Endodermal cell (in vitro differentiated cells): ENCODE measurements around the gene CLDN16. TPM values are rescaled to one million over a fixed set of nuclear protein-coding genes. Genes with fewer than 3 reads are reported as not detected.

ENCODE experiments used
- DNase-seq: peaks from one replicate; pipeline ENCODE4 v3.0.0-alpha.2; 2017
- H3K27ac ChIP-seq: 2 replicates; pipeline ENCODE4 v1.5.1; 2013; ENCODE audit warnings: mild to moderate bottlenecking, low read depth, low read length, moderate library complexity
- H3K27me3 ChIP-seq: 2 replicates; pipeline ENCODE4 v1.6.1; 2013; ENCODE audit warnings: mild to moderate bottlenecking, low read length, moderate library complexity; ENCODE audit not compliant: insufficient read depth, control insufficient read depth, poor library complexity, severe bottlenecking
- H3K36me3 ChIP-seq: 2 replicates; pipeline ENCODE4 v1.7.0; 2013; ENCODE audit warnings: mild to moderate bottlenecking, low read length, moderate library complexity; ENCODE audit not compliant: control insufficient read depth, insufficient read depth
- H3K4me1 ChIP-seq: one replicate; pipeline ENCODE4 v1.7.0; 2013; ENCODE audit warnings: low read length; ENCODE audit not compliant: control insufficient read depth, insufficient read depth
- H3K4me3 ChIP-seq: 2 replicates; pipeline ENCODE4 v1.5.1; 2013; ENCODE audit warnings: mild to moderate bottlenecking, low read length, moderate library complexity
- H3K9ac ChIP-seq: 2 replicates; pipeline ENCODE4 v1.6.1; 2013; ENCODE audit warnings: mild to moderate bottlenecking, low read length, moderate library complexity; ENCODE audit not compliant: poor library complexity, severe bottlenecking; ENCODE audit errors: extremely low read depth
- H3K9me3 ChIP-seq: 2 replicates; pipeline ENCODE4 v1.6.1; 2013; ENCODE audit warnings: mild to moderate bottlenecking, low read length, moderate library complexity; ENCODE audit not compliant: control insufficient read depth
- H3K27ac Mint-ChIP-seq: 2 replicates; pipeline ENCODE4 v1.8.0; 2020; ENCODE audit warnings: mixed read lengths
- H3K27me3 Mint-ChIP-seq: 2 replicates; pipeline ENCODE4 v1.8.0; 2021; ENCODE audit warnings: mild to moderate bottlenecking, mixed read lengths; ENCODE audit not compliant: insufficient read depth
- H3K36me3 Mint-ChIP-seq: 2 replicates; pipeline ENCODE4 v1.8.0; 2020; ENCODE audit warnings: low read depth, mixed read lengths
- H3K4me1 Mint-ChIP-seq: 2 replicates; pipeline ENCODE4 v1.8.0; 2020; ENCODE audit warnings: mixed read lengths
- H3K4me3 Mint-ChIP-seq: 2 replicates; pipeline ENCODE4 v1.8.0; 2020; ENCODE audit warnings: mild to moderate bottlenecking, moderate library complexity, mixed read lengths
- H3K9me3 Mint-ChIP-seq: 2 replicates; pipeline ENCODE4 v1.8.0; 2020; ENCODE audit warnings: mild to moderate bottlenecking, mixed read lengths
- WGBS, 2 experiments: methylation state at CpG; one replicate each; pipeline versions ENCODE4 v1.1.5 to v1.1.7; 2013; ENCODE audit warnings: missing lambda C conversion rate in 2 of 2, mixed read lengths in 1 of 2; ENCODE audit not compliant: insufficient coverage in 1 of 2, insufficient read length in 1 of 2; 5-methylcytosine and 5-hydroxymethylcytosine counted together
- total RNA-seq, 2 donors: library from RNA; stranded (reverse); fragmentation: NEBNext Ultra II Directional in 1 of 2; extraction: Animal tissue kit (Norgen Biotek cat#: 25700) in 1 of 2; gene quantifications; 2 replicates in 1 of 2; 3 replicates in 1 of 2; pipeline ENCODE4 v1.2.1, GENCODE V29; 2021
- TF ChIP-seq, protein P1 (sequence below): fragments of 200-600 bp; sonication (generic); conservative IDR thresholded peaks from 2 replicates; pipeline ENCODE4 v1.5.0; 2021; ENCODE audit warnings: antibody characterized with exemption, mild to moderate bottlenecking

CLDN16 gene
- total RNA-seq, 2 donors from 2014 or later: 0.40 to 1.1 TPM

DNA sequence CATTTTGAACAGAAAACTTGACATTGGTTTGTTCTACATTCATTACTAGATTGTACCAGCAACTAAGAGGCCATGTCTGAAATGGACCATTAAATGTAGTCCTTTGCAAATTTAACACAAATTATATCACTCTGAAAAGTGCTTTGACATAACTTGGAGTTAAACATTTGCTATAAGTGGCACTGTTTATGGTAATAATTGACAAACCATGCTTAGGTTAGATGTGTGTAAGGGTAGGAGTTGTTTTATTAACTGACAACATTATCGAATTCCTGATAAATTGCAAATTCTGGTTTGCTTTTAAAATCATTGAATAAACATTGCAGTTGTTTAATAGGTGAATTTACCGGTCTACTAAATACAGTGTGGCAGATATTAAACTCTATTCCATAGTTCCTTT, 67.9 kb downstream of the CLDN16 start:
- no peak overlapping the region for H3K9ac ChIP-seq
- no peaks in the 10 kb centered on the region for H3K27me3 ChIP-seq
- Mint-ChIP-seq H3K9me3 (no peaks in the 10 kb centered on the region), H3K27me3 (peaks cover 3% of the 10 kb centered on the region), H3K4me3 (no peak overlapping the region), H3K4me1 (no peaks in the 10 kb centered on the region), H3K27ac (no peak overlapping the region), H3K36me3 (no peaks in the 10 kb centered on the region)
- DNase-seq: no peak
- H3K9me3 ChIP-seq: no peaks in the 10 kb centered on the region
- H3K36me3 ChIP-seq: no peaks in the 10 kb centered on the region
- WGBS, 2 experiments: 97% methylated on average over 2 of the region's 2 CpGs; no CpG with 5 or more reads in 1 of the 2 experiments
- no peak overlapping the region for H3K27ac ChIP-seq
- H3K4me1 ChIP-seq: no peaks in the 10 kb centered on the region
- no peak overlapping the region for H3K4me3 ChIP-seq
- TF ChIP-seq, protein P1, sequence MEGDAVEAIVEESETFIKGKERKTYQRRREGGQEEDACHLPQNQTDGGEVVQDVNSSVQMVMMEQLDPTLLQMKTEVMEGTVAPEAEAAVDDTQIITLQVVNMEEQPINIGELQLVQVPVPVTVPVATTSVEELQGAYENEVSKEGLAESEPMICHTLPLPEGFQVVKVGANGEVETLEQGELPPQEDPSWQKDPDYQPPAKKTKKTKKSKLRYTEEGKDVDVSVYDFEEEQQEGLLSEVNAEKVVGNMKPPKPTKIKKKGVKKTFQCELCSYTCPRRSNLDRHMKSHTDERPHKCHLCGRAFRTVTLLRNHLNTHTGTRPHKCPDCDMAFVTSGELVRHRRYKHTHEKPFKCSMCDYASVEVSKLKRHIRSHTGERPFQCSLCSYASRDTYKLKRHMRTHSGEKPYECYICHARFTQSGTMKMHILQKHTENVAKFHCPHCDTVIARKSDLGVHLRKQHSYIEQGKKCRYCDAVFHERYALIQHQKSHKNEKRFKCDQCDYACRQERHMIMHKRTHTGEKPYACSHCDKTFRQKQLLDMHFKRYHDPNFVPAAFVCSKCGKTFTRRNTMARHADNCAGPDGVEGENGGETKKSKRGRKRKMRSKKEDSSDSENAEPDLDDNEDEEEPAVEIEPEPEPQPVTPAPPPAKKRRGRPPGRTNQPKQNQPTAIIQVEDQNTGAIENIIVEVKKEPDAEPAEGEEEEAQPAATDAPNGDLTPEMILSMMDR: no peak

DNA sequence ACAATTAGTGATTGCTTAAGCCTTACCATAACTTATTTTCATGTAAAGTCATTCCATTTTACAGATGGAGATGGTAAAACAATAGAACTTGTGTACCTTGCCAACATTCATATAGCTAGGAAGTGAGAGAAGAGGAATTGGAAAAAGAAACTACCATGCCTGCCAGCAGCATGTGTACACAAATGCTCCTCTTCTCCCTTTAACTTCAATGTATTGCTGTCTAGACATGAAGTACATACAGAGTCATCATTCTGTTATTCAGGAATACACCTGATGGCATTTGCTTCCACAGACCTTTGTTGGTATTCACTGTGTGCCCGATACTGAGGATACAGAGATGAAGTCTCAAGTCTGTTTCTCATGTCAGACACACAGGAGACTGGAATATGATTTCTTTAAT, 68.8 kb downstream of the CLDN16 start:
- 98 to 100% methylated on average over 1 of the region's 1 CpG for WGBS, 2 experiments

DNA sequence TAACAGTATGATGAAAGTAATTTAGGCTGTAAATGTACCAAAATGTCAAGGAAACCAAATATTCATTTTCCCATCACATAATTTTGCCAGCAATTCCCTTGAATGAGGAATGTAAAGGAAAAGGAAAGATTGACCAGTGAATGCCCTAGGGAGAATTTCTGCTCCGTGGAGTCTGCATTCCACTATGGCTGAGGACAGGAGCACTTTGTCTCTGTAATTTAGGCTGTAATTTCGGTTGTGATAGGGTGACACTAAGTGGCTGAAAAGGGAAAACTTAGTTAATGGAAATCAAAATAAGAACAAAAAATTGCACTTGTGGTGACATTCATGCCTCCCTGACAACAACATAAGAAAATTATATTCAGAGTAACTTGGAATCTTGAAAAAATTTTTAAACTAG, 70.1 kb downstream of the CLDN16 start:
- Histone ChIP-seq H3K27me3 (no peaks in the 10 kb centered on the region), H3K9ac (no peak overlapping the region), H3K36me3 (no peaks in the 10 kb centered on the region), H3K27ac (no peak overlapping the region), H3K4me1 (no peaks in the 10 kb centered on the region), H3K4me3 (no peak overlapping the region), H3K9me3 (no peaks in the 10 kb centered on the region)
- 19% methylated on average over 2 of the region's 2 CpGs; no CpG with 5 or more reads in 1 of the 2 experiments for WGBS, 2 experiments
- Mint-ChIP-seq H3K27ac (no peak overlapping the region), H3K27me3 (peaks cover 3% of the 10 kb centered on the region), H3K4me3 (no peak overlapping the region), H3K36me3 (no peaks in the 10 kb centered on the region), H3K4me1 (no peaks in the 10 kb centered on the region), H3K9me3 (no peaks in the 10 kb centered on the region)
- TF ChIP-seq, protein P1: peak; percentile 43
- DNase-seq: no peak

More for the DNA sequence above, 68.8 kb downstream of the CLDN16 start:
- no peaks in the 10 kb centered on the region for H3K36me3 Mint-ChIP-seq
- TF ChIP-seq, protein P1: no peak
- Histone ChIP-seq H3K9me3 (no peaks in the 10 kb centered on the region), H3K27ac (no peak overlapping the region), H3K4me3 (no peak overlapping the region), H3K36me3 (no peaks in the 10 kb centered on the region), H3K4me1 (no peaks in the 10 kb centered on the region), H3K27me3 (no peaks in the 10 kb centered on the region), H3K9ac (no peak overlapping the region)
- H3K9me3 Mint-ChIP-seq: no peaks in the 10 kb centered on the region
- no peak overlapping the region for H3K27ac Mint-ChIP-seq
- H3K4me3 Mint-ChIP-seq: no peak overlapping the region
- H3K4me1 Mint-ChIP-seq: no peaks in the 10 kb centered on the region
- no peak for DNase-seq
- peaks cover 3% of the 10 kb centered on the region for H3K27me3 Mint-ChIP-seq

Other genes with a start within 250 kb of the CLDN16 start
- gene CLDN1, start 65.7 kb upstream of the CLDN16 start, total RNA-seq: 10 to 100 TPM in 1 of 2 donors, 1 to 10 TPM in 1; 8.7 to 10.2 TPM
- gene TMEM207, start 61.7 kb downstream of the CLDN16 start, total RNA-seq: not detected
- 1 to 10 TPM; 2.6 to 6.0 TPM for gene IL1RAP, start 125.9 kb downstream of the CLDN16 start, total RNA-seq